B cell (primary cell): ENCODE data around the gene CAPN3. TPM values are rescaled to one million over a fixed set of nuclear protein-coding genes. Genes with fewer than 3 reads are reported as not detected.

Experiments used
- ATAC-seq: fragments of 200-7000 bp; cut with Tn5 transposase; one replicate; pipeline ENCODE4 v1.10.0; 2021; ENCODE audit warnings: low read depth, mild to moderate bottlenecking, moderate number of reproducible peaks, moderate library complexity
- CTCF ChIA-PET: fragments of 350-600 bp; sonication (Branson Sonifier 250); formaldehyde crosslinking; loops from one replicate; lab custom pipeline; 2021; ENCODE audit warnings: antibody characterized with exemption, inconsistent platforms; lab: Charles Lee
- POLR2A ChIA-PET: fragments of 350-600 bp; sonication (Branson Sonifier 250); formaldehyde crosslinking; loops from one replicate; lab custom pipeline; 2021; ENCODE audit warnings: antibody characterized with exemption; lab: Charles Lee
- DNase-seq: peaks from one replicate; pipeline ENCODE4 v3.0.0; 2013
- H2AFZ ChIP-seq: 2 replicates; pipeline ENCODE4 v1.6.1; 2012; ENCODE audit warnings: mild to moderate bottlenecking, low read depth, low read length; ENCODE audit not compliant: insufficient read depth, poor library complexity, severe bottlenecking
- H3K27ac ChIP-seq, 2 donors: 1 replicate in 1 of 2; 2 replicates in 1 of 2; pipeline ENCODE4 v1.5.1; 2012 to 2013; ENCODE audit warnings: low read length in 2 of 2, mild to moderate bottlenecking in 2 of 2, moderate library complexity in 1 of 2
- H3K27me3 ChIP-seq, 4 experiments: fragments of 200-600 bp in 1 of 4; sonication (generic) in 1 of 4; replicated peaks in 1 of 4; 1 replicate in 2 of 4; 2 replicates in 2 of 4; pipeline versions ENCODE4 v1.6.1 to v1.7.0; 2013 to 2016; ENCODE audit warnings: low read length in 3 of 4, mild to moderate bottlenecking in 2 of 4, mixed read lengths in 1 of 4, moderate library complexity in 1 of 4; ENCODE audit not compliant: insufficient read depth in 4 of 4, control insufficient read depth in 3 of 4; ENCODE audit errors: control extremely low read depth in 1 of 4
- H3K36me3 ChIP-seq, 2 experiments: replicated peaks in 1 of 2; 1 replicate in 1 of 2; 2 replicates in 1 of 2; pipeline versions ENCODE4 v1.6.1 to v1.7.1; 2013; ENCODE audit warnings: low read length in 1 of 2; ENCODE audit not compliant: insufficient read depth in 2 of 2, control insufficient read depth in 1 of 2; ENCODE audit errors: control extremely low read depth in 1 of 2, extremely low read depth in 1 of 2
- H3K4me1 ChIP-seq, 2 donors: fragments of 200-600 bp in 1 of 2; sonication (generic) in 1 of 2; 1 replicate in 1 of 2; 2 replicates in 1 of 2; pipeline versions ENCODE4 v1.5.1 to v1.6.1; 2013 to 2017; ENCODE audit warnings: low read length in 2 of 2; ENCODE audit not compliant: control insufficient read depth in 2 of 2, insufficient read depth in 2 of 2
- H3K4me2 ChIP-seq: replicated peaks from 2 replicates; pipeline ENCODE3; 2012; ENCODE audit warnings: mild to moderate bottlenecking, low read depth, low read length; ENCODE audit not compliant: poor library complexity, severe bottlenecking
- H3K4me3 ChIP-seq, 5 experiments: fragments of 200-600 bp in 1 of 5; sonication (generic) in 1 of 5; 1 replicate in 3 of 5; 2 replicates in 2 of 5; pipeline versions ENCODE4 v1.5.1 to v1.7.0; 2011 to 2016; ENCODE audit warnings: low read length in 4 of 5, mild to moderate bottlenecking in 4 of 5, low read depth in 2 of 5, control low read depth in 1 of 5, moderate library complexity in 1 of 5; ENCODE audit not compliant: insufficient read depth in 1 of 5; ENCODE audit errors: control extremely low read depth in 1 of 5, extremely low read depth in 1 of 5
- H3K79me2 ChIP-seq: fragments of 200-600 bp; sonication (generic); one replicate; pipeline ENCODE4 v1.6.0; 2016; ENCODE audit warnings: low read length; ENCODE audit not compliant: control insufficient read depth, insufficient read depth
- H3K9ac ChIP-seq: fragments of 200-600 bp; sonication (generic); 2 replicates; pipeline ENCODE4 v1.6.1; 2017; ENCODE audit warnings: mild to moderate bottlenecking, low read length, moderate library complexity
- H3K9me3 ChIP-seq, 3 donors: one replicate each; pipeline versions ENCODE4 v1.6.1 to v1.7.1; 2013; ENCODE audit warnings: low read length in 2 of 3; ENCODE audit not compliant: control insufficient read depth in 2 of 3, insufficient read depth in 1 of 3; ENCODE audit errors: control extremely low read depth in 1 of 3
- H4K20me1 ChIP-seq: 2 replicates; pipeline ENCODE4 v1.6.0; 2012; ENCODE audit warnings: mild to moderate bottlenecking, low read length; ENCODE audit not compliant: insufficient read depth, control insufficient read depth, poor library complexity, severe bottlenecking
- H3K27ac Mint-ChIP-seq: one replicate; pipeline ENCODE4 v1.8.0; 2021; ENCODE audit warnings: mixed read lengths
- H3K27me3 Mint-ChIP-seq: one replicate; pipeline ENCODE4 v1.8.0; 2021; ENCODE audit warnings: mixed read lengths
- H3K4me1 Mint-ChIP-seq: one replicate; pipeline ENCODE4 v1.8.0; 2021; ENCODE audit warnings: mixed read lengths
- H3K4me3 Mint-ChIP-seq: one replicate; pipeline ENCODE4 v1.8.0; 2021; ENCODE audit warnings: mixed read lengths
- H3K9me3 Mint-ChIP-seq: one replicate; pipeline ENCODE4 v1.8.0; 2022; ENCODE audit warnings: mixed read lengths; ENCODE audit not compliant: insufficient read depth
- EZH2 ChIP-seq: IDR thresholded peaks from 2 replicates; pipeline ENCODE4 v1.6.1; 2012; ENCODE audit warnings: borderline replicate concordance, low read depth, mild to moderate bottlenecking, moderate library complexity, low read length; ENCODE audit not compliant: insufficient read depth, poor library complexity, severe bottlenecking
- WGBS: methylation state at CpG from one replicate; pipeline ENCODE4 v1.1.5; 2013; ENCODE audit warnings: missing lambda C conversion rate; ENCODE audit not compliant: insufficient coverage; 5-methylcytosine and 5-hydroxymethylcytosine counted together
- intact Hi-C: fragments of 100-400 bp; cut with micrococcal nuclease; formaldehyde crosslinking; loops from one replicate; pipeline ENCODE4 v1.10.0; 2022
- polyA plus RNA-seq: library from polyadenylated mRNA; depleted of rRNA; stranded (reverse); fragments of >200 nt; gene quantifications from 2 replicates; pipeline ENCODE4 v1.2.3, GENCODE V29; 2012
- total RNA-seq, 2 donors: library from RNA; stranded (reverse); fragments of 120-200 nt in 1 of 2; gene quantifications; 1 replicate in 1 of 2; 2 replicates in 1 of 2; pipeline versions ENCODE4 v1.2.3 to v1.2.4, GENCODE V29; 2013 to 2022
- TF ChIP-seq, protein P1 (sequence below): fragments of 200-600 bp; IDR thresholded peaks from one replicate; pipeline ENCODE4 v1.8.0; 2022; ENCODE audit warnings: antibody characterized with exemption, mild to moderate bottlenecking

The CAPN3 gene
- total and polyA plus RNA-seq, 2 donors (not counting 1 experiment from before 2014, with no cell fraction given) = 41.7 to 143 TPM

DNA sequence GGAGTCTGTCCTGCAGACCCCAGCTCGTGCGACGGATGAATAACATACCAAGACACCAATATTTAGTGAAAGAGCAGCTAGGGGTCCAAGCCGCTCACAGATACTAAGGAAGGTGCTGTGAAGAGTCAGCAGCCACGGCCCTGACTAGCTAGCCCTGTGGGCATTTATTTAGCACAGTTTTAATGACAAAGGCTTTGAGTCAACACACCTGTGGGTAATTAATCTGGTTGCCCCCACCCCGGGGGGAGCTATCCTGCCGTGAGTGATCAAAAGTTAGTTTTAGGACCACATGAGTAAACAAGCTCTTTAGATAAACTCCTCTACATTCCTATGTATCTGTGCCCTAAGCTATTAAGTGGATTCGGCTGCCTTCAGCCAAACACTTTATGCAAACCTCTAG is 18.7 kb downstream of the CAPN3 start:
- no peak for ATAC-seq
- no peak for DNase-seq
- Histone ChIP-seq H3K36me3 (peaks cover 3 to 4% of the 10 kb centered on the region in 2 experiments), H3K79me2 (no peaks in the 10 kb centered on the region), H3K27ac (no peak overlapping the region), H3K9me3 (peaks cover 3 to 7% (median 5%) of the 10 kb centered on the region in 3 donors), H3K4me1 (no peaks in the 10 kb centered on the region), H3K9ac (no peak overlapping the region), H2AFZ (no peak overlapping the region), H4K20me1 (no peaks in the 10 kb centered on the region), H3K27me3 (no peaks in the 10 kb centered on the region), H3K4me3 (no peak overlapping the region), H3K4me2 (no peak overlapping the region)
- ChIA-PET POLR2A (no interaction called here), CTCF (no interaction called here)
- no peak overlapping the region for H3K27ac Mint-ChIP-seq
- H3K9me3 Mint-ChIP-seq = peaks cover 11% of the 10 kb centered on the region
- intact Hi-C loops = no loop called here
- no peaks in the 10 kb centered on the region for H3K27me3 Mint-ChIP-seq
- TF ChIP-seq, protein P1, sequence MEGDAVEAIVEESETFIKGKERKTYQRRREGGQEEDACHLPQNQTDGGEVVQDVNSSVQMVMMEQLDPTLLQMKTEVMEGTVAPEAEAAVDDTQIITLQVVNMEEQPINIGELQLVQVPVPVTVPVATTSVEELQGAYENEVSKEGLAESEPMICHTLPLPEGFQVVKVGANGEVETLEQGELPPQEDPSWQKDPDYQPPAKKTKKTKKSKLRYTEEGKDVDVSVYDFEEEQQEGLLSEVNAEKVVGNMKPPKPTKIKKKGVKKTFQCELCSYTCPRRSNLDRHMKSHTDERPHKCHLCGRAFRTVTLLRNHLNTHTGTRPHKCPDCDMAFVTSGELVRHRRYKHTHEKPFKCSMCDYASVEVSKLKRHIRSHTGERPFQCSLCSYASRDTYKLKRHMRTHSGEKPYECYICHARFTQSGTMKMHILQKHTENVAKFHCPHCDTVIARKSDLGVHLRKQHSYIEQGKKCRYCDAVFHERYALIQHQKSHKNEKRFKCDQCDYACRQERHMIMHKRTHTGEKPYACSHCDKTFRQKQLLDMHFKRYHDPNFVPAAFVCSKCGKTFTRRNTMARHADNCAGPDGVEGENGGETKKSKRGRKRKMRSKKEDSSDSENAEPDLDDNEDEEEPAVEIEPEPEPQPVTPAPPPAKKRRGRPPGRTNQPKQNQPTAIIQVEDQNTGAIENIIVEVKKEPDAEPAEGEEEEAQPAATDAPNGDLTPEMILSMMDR = no peak
- no peak for TF ChIP-seq EZH2
- no peaks in the 10 kb centered on the region for H3K4me1 Mint-ChIP-seq
- WGBS = 100% methylated on average over 1 of the region's 8 CpGs
- no peak overlapping the region for H3K4me3 Mint-ChIP-seq

DNA sequence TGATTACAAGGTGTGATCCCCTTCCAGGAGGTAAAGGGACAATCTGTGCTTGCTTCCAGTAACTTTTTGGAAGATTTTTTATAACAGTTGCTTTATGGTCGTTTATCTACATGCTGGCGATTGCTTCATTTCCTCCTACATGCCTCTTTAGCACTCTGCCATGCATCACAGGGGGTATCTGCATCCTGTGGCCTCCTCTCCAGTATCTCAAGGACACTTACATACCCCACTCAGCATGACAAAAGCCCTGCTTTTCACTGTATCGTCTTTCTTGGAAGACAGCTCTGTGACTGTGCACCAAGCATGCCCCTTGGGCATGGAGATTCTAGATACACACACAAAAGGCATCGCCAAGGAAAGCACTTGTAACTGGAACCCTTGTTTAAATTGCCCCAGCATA is 25.3 kb downstream of the CAPN3 start:
- no peaks in the 10 kb centered on the region for H3K79me2 ChIP-seq
- ChIA-PET CTCF (interaction anchor here (1.1 kb wide), 1 partner anchor 8 kb away, joined by 6 read pairs; no protein-coding TSS in a partner anchor), POLR2A (no interaction called here)
- WGBS = 70% methylated on average over 4 of the region's 4 CpGs
- H3K4me3 ChIP-seq = no peak overlapping the region
- no peaks in the 10 kb centered on the region for H3K27me3 ChIP-seq
- Mint-ChIP-seq H3K9me3 (no peaks in the 10 kb centered on the region), H3K4me1 (no peaks in the 10 kb centered on the region), H3K4me3 (no peak overlapping the region), H3K27me3 (no peaks in the 10 kb centered on the region), H3K27ac (no peak overlapping the region)
- H2AFZ ChIP-seq = no peak overlapping the region
- H3K9ac ChIP-seq = no peak overlapping the region
- H4K20me1 ChIP-seq = no peaks in the 10 kb centered on the region
- no peak overlapping the region for H3K27ac ChIP-seq
- ATAC-seq (no peak), DNase-seq (no peak)
- H3K4me2 ChIP-seq = no peak overlapping the region
- peaks cover 0 to 18% of the 10 kb centered on the region in 2 experiments for H3K36me3 ChIP-seq
- no peaks in the 10 kb centered on the region for H3K4me1 ChIP-seq
- H3K9me3 ChIP-seq = no peaks in the 10 kb centered on the region
- no peak for TF ChIP-seq EZH2
- TF ChIP-seq, protein P1 = no peak
- intact Hi-C loops = no loop called here
